Peyer's patch (tissue), 4 donors: ENCODE data around the gene PIGW. TPM values are rescaled to one million over a fixed set of nuclear protein-coding genes. Genes with fewer than 3 reads are reported as not detected.

Experiments
- DNase-seq, 3 donors: peaks; one replicate each; pipeline ENCODE4 v3.0.0-alpha.2; 2017 to 2019
- H3K27ac ChIP-seq, 4 donors: fragments of 200-600 bp; sonication (generic); one replicate each; pipeline ENCODE4 v1.5.1; 2016 to 2019
- H3K27me3 ChIP-seq, 2 donors: fragments of 200-600 bp; sonication (generic); one replicate each; pipeline ENCODE4 v1.5.1; 2019
- H3K36me3 ChIP-seq, 3 donors: fragments of 200-600 bp; sonication (generic); one replicate each; pipeline ENCODE4 v1.5.1; 2016 to 2019
- H3K4me1 ChIP-seq, 4 donors: fragments of 200-600 bp; sonication (generic); one replicate each; pipeline ENCODE4 v1.5.1; 2016 to 2019
- H3K4me3 ChIP-seq, 4 donors: fragments of 200-600 bp; sonication (generic); 1 replicate in 3 of 4; 2 replicates in 1 of 4; pipeline ENCODE4 v1.5.1; 2016 to 2019; ENCODE audit warnings: mild to moderate bottlenecking in 1 of 4
- H3K9me3 ChIP-seq, 4 donors: fragments of 200-600 bp; sonication (generic); one replicate each; pipeline ENCODE4 v1.5.1; 2016 to 2019; ENCODE audit warnings: mild to moderate bottlenecking in 1 of 4
- POLR2A ChIP-seq, 2 donors: fragments of 450-650 bp; IDR thresholded peaks; one replicate each; pipeline ENCODE4 v1.5.1; 2017; ENCODE audit warnings: antibody characterized with exemption in 2 of 2, mild to moderate bottlenecking in 2 of 2, moderate library complexity in 2 of 2
- total RNA-seq, 4 donors: library from RNA; depleted of rRNA; stranded (reverse); fragments of >200 nt; gene quantifications; one replicate each; pipeline ENCODE4 v1.1.0, GENCODE V29; 2016
- TF ChIP-seq, protein P1 (sequence below), 6 experiments: fragments of 450-650 bp in 4 of 6; fragments of 200-600 bp in 2 of 6; sonication (generic) in 1 of 6; IDR thresholded peaks; one replicate each; pipeline ENCODE4 v1.5.1; 2017 to 2019; ENCODE audit warnings: antibody characterized with exemption in 6 of 6, mild to moderate bottlenecking in 3 of 6, moderate library complexity in 1 of 6

Gene PIGW
- total RNA-seq, 4 donors from 2014 or later, result 2.5 to 4.4 (median 4.3) TPM; not detected in 1

DNA sequence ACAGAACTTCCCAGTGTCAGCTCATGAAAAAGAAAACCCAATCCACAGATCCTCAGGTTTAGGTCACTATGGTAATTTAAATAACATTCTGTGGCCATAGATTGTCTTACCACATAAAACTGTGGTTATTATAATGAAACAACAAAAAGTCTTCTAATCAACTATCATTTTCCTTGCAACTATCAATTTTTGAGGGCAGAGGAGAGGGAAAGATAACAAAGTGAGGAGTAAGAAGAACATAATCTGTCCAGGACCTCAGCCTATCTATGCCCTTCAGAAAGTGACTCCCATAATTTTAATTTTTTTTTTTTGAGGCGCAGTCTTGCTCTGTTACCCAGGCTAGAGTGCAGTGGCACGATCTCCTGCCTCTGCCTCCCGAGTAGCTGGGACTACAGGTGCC is 5.9 kb downstream of the PIGW start:
- TF ChIP-seq, protein P1, sequence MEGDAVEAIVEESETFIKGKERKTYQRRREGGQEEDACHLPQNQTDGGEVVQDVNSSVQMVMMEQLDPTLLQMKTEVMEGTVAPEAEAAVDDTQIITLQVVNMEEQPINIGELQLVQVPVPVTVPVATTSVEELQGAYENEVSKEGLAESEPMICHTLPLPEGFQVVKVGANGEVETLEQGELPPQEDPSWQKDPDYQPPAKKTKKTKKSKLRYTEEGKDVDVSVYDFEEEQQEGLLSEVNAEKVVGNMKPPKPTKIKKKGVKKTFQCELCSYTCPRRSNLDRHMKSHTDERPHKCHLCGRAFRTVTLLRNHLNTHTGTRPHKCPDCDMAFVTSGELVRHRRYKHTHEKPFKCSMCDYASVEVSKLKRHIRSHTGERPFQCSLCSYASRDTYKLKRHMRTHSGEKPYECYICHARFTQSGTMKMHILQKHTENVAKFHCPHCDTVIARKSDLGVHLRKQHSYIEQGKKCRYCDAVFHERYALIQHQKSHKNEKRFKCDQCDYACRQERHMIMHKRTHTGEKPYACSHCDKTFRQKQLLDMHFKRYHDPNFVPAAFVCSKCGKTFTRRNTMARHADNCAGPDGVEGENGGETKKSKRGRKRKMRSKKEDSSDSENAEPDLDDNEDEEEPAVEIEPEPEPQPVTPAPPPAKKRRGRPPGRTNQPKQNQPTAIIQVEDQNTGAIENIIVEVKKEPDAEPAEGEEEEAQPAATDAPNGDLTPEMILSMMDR (IDR thresholded peaks at IDR 0.05), result no peak
- no peak for TF ChIP-seq POLR2A (IDR thresholded peaks at IDR 0.05)
- H3K4me1 ChIP-seq, result peaks cover 0 to 13% (median 5%) of the 10 kb centered on the region in 4 donors

DNA sequence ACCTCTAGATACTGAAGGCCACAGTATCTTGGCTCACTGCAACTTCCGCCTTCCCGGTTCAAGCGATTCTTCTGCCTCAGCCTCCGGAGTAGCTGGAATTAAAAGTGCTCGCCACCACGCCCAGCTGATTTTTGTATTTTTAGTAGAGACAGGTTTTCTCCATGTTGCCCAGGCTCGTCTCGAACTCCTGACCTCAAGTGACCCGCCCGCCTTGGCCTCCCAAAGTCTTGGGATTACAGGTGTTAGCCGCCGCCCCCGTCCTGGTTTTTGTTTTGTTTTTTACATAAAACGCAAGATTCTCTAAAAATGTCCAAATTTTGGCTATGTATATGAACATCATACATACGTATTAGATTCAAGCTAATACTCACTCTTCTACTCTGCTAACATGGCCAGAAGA is 8.0 kb downstream of the PIGW start:
- Histone ChIP-seq H3K27ac (no peak overlapping the region), H3K27me3 (no peaks in the 10 kb centered on the region), H3K9me3 (no peaks in the 10 kb centered on the region), H3K4me3 (no peak overlapping the region), H3K36me3 (peaks cover 0 to 11% (median 0%) of the 10 kb centered on the region in 3 donors), H3K4me1 (peaks cover 3 to 27% (median 10%) of the 10 kb centered on the region in 4 donors)
- TF ChIP-seq, protein P1 (IDR thresholded peaks at IDR 0.05), result no peak
- no peak for TF ChIP-seq POLR2A (IDR thresholded peaks at IDR 0.05)
- no peak for DNase-seq

More for the DNA sequence above, 5.9 kb downstream of the PIGW start:
- H3K27ac ChIP-seq, result no peak overlapping the region
- DNase-seq, result no peak
- H3K36me3 ChIP-seq, result peaks cover 0 to 11% (median 0%) of the 10 kb centered on the region in 3 donors
- no peaks in the 10 kb centered on the region for H3K9me3 ChIP-seq
- no peaks in the 10 kb centered on the region for H3K27me3 ChIP-seq
- no peak overlapping the region for H3K4me3 ChIP-seq

DNA sequence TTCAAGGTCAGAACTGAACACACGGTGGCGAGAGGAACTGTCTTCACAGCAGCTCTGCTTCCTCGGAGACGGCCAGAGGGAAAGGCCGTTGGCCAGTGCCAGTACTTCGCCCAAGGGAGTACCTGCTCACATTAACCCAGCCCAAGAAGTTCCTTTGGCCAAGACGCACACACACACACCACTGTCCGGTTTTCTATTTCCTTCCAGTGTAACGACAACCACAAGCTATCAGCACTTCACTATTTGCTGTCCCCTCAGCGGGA is 9.2 kb downstream of the PIGW start:
- no peaks in the 10 kb centered on the region for H3K9me3 ChIP-seq
- TF ChIP-seq POLR2A (IDR thresholded peaks at IDR 0.05), result peak; percentile 40 to 59
- TF ChIP-seq, protein P1 (IDR thresholded peaks at IDR 0.05), result peak in 3 of 6 experiments; percentile 7 to 45 (median 26)
- peaks cover 0 to 6% (median 0%) of the 10 kb centered on the region in 3 donors for H3K36me3 ChIP-seq
- peak overlapping the region; percentile 99 to 100 (median 100) for H3K27ac ChIP-seq
- peak; percentile 40 to 78 (median 71) for DNase-seq
- no peaks in the 10 kb centered on the region for H3K27me3 ChIP-seq
- peaks cover 3 to 38% (median 13%) of the 10 kb centered on the region in 4 donors for H3K4me1 ChIP-seq
- peak overlapping the region; percentile 89 to 97 (median 91) for H3K4me3 ChIP-seq

DNA sequence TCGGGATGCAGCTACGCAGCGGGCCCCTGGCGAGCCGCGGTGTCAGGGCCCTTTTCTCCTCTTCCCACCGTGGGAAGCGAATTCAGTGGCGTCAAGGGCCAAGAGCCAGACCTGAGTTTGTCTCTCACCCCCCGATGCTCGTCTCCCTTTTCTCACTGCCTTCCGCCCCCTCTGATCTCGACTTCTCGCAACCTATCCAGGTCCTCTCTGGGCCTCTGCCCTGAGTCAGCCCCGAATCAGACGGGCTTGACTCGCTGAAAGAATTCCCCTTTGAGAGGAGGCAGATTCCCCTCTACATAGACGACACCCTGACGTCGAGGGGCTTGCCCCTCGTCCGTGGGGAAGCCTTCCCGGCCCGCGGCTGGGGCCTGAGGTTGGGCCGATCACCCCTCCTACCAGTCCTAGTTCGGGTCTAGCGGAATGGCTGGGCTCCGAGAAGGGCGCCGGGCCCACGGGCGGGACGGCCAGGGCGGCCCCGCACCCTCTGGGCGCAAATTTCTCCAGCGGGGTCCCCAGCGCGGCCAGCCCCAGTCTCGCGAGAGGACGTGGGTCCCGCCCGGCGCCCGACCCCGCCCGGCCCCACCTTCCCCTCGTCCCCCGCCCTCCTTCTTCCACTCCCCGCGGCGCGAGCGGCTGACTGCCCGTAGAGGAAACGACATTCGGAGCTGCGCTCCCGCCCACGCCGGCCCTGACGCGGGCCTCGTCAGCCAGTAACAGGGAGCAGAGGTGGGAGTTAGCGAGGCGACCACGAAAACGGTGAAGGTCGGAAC is 9.7 kb downstream of the PIGW start, which contains the start of gene GGNBP2:
Gene GGNBP2 (plus strand): TSS at position 613 of the 770 bp plus-strand sequence. CDS start 806 bp downstream, outside the sequence.
- peak within 1 kb of the TSS; percentile 99 to 100 (median 100) for H3K27ac ChIP-seq
- no peaks in the 10 kb centered on the region for H3K9me3 ChIP-seq
- peaks cover 3 to 41% (median 15%) of the 10 kb centered on the region in 4 donors for H3K4me1 ChIP-seq
- peak; percentile 92 to 96 (median 95) for DNase-seq
- TF ChIP-seq, protein P1 (IDR thresholded peaks at IDR 0.05), result no peak
- TF ChIP-seq POLR2A (IDR thresholded peaks at IDR 0.05), result peak; percentile 95 to 96
- peak within 1 kb of the TSS; percentile 89 to 97 (median 91) for H3K4me3 ChIP-seq
- no peaks in the 10 kb centered on the region for H3K27me3 ChIP-seq
- H3K36me3 ChIP-seq, result peaks cover 0 to 1% (median 0%) of the 10 kb centered on the region in 3 donors

DNA sequence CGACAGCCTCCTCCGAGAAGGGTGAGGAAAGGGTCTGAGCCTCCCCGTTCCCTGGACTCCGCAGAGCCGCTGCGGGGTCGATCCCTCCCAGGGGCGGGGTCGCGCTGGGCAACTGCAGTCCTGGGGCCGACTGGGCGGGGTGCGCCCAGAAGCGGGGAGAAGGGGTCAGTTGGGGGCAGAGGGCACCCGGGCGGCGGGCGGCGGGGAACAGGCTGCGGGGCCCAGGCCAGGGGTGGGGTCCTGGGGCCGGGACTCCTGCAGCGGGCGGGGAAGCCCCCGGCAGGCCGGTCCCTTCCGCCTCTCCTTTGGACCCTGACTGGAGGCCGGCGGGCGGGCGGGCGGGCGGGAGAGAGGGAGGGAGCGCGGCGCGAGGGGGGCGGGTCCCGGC is 10.3 kb downstream of the PIGW start:
- H3K9me3 ChIP-seq, result no peaks in the 10 kb centered on the region
- H3K4me1 ChIP-seq, result peaks cover 3 to 47% (median 18%) of the 10 kb centered on the region in 4 donors
- H3K36me3 ChIP-seq, result no peaks in the 10 kb centered on the region
- H3K4me3 ChIP-seq, result peak overlapping the region; percentile 89 to 97 (median 91)
- peak overlapping the region; percentile 99 to 100 (median 100) for H3K27ac ChIP-seq
- no peak for DNase-seq
- TF ChIP-seq, protein P1 (IDR thresholded peaks at IDR 0.05), result no peak
- TF ChIP-seq POLR2A (IDR thresholded peaks at IDR 0.05), result no peak
- H3K27me3 ChIP-seq, result no peaks in the 10 kb centered on the region
